T-cell (primary cell): ENCODE data around the gene CLIP1. TPM values are rescaled to one million over a fixed set of nuclear protein-coding genes. Genes with fewer than 3 reads are reported as not detected.

Experiments used
- ATAC-seq, 4 experiments: fragments of 200-7000 bp in 3 of 4; fragments of 150-1000 bp in 1 of 4; cut with Tn5 transposase; replicated peaks in 1 of 4; 1 replicate in 3 of 4; 2 replicates in 1 of 4; pipeline ENCODE4 v1.10.0; 2021; ENCODE audit warnings: moderate library complexity in 3 of 4, mild to moderate bottlenecking in 2 of 4, moderate number of reproducible peaks in 1 of 4
- CTCF ChIA-PET, 2 donors: fragments of 300-600 bp; sonication (Branson Sonifier 250); formaldehyde crosslinking; loops; one replicate each; lab custom pipeline; 2022; ENCODE audit warnings: antibody characterized with exemption in 2 of 2; lab: Charles Lee
- POLR2A ChIA-PET, 2 donors: fragments of 300-600 bp; sonication (Branson Sonifier 250); formaldehyde crosslinking; loops; one replicate each; lab custom pipeline; 2022; ENCODE audit warnings: antibody characterized with exemption in 2 of 2; lab: Charles Lee
- DNase-seq, 35 experiments: peaks; one replicate each; pipeline versions ENCODE4 v3.0.0 to v3.0.0-alpha.2; 2013 to 2023
- H3K27ac ChIP-seq: one replicate; pipeline ENCODE4 v1.5.1; 2013; ENCODE audit warnings: low read length
- H3K27me3 ChIP-seq, 2 experiments: replicated peaks in 1 of 2; 1 replicate in 1 of 2; 2 replicates in 1 of 2; pipeline versions ENCODE4 v1.6.1 to v1.7.0; 2013; ENCODE audit warnings: low read length in 1 of 2, mixed read lengths in 1 of 2; ENCODE audit not compliant: control insufficient read depth in 2 of 2, insufficient read depth in 2 of 2; ENCODE audit errors: extremely low read depth in 1 of 2
- H3K36me3 ChIP-seq, 2 donors: 1 replicate in 1 of 2; 2 replicates in 1 of 2; pipeline versions ENCODE4 v1.6.1 to v1.7.0; 2013; ENCODE audit warnings: low read length in 1 of 2; ENCODE audit not compliant: control insufficient read depth in 2 of 2, insufficient read depth in 1 of 2; ENCODE audit errors: extremely low read depth in 1 of 2
- H3K4me1 ChIP-seq, 2 experiments: 1 replicate in 1 of 2; 2 replicates in 1 of 2; pipeline versions ENCODE4 v1.6.1 to v1.7.0; 2013; ENCODE audit warnings: low read length in 2 of 2, mixed read lengths in 1 of 2; ENCODE audit not compliant: insufficient read depth in 2 of 2, control insufficient read depth in 1 of 2; ENCODE audit errors: extremely low read depth in 1 of 2
- H3K4me3 ChIP-seq, 2 donors: 1 replicate in 1 of 2; 2 replicates in 1 of 2; pipeline versions ENCODE4 v1.5.1 to v1.7.0; 2013; ENCODE audit warnings: mild to moderate bottlenecking in 2 of 2, low read length in 1 of 2, moderate library complexity in 1 of 2; ENCODE audit not compliant: control insufficient read depth in 1 of 2; ENCODE audit errors: extremely low read depth in 1 of 2
- H3K9me3 ChIP-seq: 2 replicates; pipeline ENCODE4 v1.7.0; 2013
- H3K27ac Mint-ChIP-seq, 2 donors: one replicate each; pipeline ENCODE4 v1.8.0; 2020 to 2021; ENCODE audit warnings: mild to moderate bottlenecking in 2 of 2, mixed read lengths in 2 of 2
- H3K27me3 Mint-ChIP-seq, 2 donors: one replicate each; pipeline ENCODE4 v1.8.0; 2021 to 2022; ENCODE audit warnings: mixed read lengths in 2 of 2
- H3K36me3 Mint-ChIP-seq: one replicate; pipeline ENCODE4 v1.8.0; 2021; ENCODE audit warnings: mixed read lengths
- H3K4me1 Mint-ChIP-seq, 3 donors: one replicate each; pipeline ENCODE4 v1.8.0; 2020 to 2022; ENCODE audit warnings: mixed read lengths in 3 of 3, mild to moderate bottlenecking in 1 of 3
- H3K4me3 Mint-ChIP-seq, 3 donors: one replicate each; pipeline ENCODE4 v1.8.0; 2020 to 2022; ENCODE audit warnings: mild to moderate bottlenecking in 3 of 3, mixed read lengths in 3 of 3, moderate library complexity in 3 of 3
- H3K9me3 Mint-ChIP-seq, 3 donors: one replicate each; pipeline ENCODE4 v1.8.0; 2020 to 2022; ENCODE audit warnings: mixed read lengths in 3 of 3
- WGBS: methylation state at CpG from one replicate; pipeline ENCODE4 v1.1.5; 2013; ENCODE audit warnings: missing lambda C conversion rate; ENCODE audit not compliant: insufficient coverage; 5-methylcytosine and 5-hydroxymethylcytosine counted together
- total RNA-seq, 35 experiments: library from RNA in 6 of 35; stranded (reverse) in 6 of 35; fragments of 120-200 nt in 1 of 35; gene quantifications; one replicate each; pipeline versions ENCODE4 v1.2.1 to v1.2.4 and lab custom pipeline; 2013 to 2026

CLIP1 gene
- total RNA-seq, 5 donors from 2014 or later (not counting 1 experiment from before 2014, with no cell fraction given) = 47.2 to 69.5 (median 59.4) TPM

GRCh38 chr12:122282061-122282460 lies 140.4 kb downstream of the CLIP1 start:
- Mint-ChIP-seq H3K9me3 (no peaks in the 10 kb centered on the region), H3K36me3 (peaks cover 27% of the 10 kb centered on the region), H3K27me3 (no peaks in the 10 kb centered on the region), H3K4me1 (no peaks in the 10 kb centered on the region), H3K27ac (no peak overlapping the region), H3K4me3 (no peak overlapping the region)
- ChIA-PET POLR2A (no interaction called here), CTCF (interaction anchor here in 1 of 2 donors (0.7 kb wide), 1 partner anchor 15 kb away, joined by 3 read pairs; no protein-coding TSS in a partner anchor)
- no peak for ATAC-seq
- no peaks in the 10 kb centered on the region for H3K4me1 ChIP-seq
- no peak for DNase-seq
- no peak overlapping the region for H3K27ac ChIP-seq
- no peak overlapping the region for H3K4me3 ChIP-seq
- H3K9me3 ChIP-seq = no peaks in the 10 kb centered on the region
- H3K27me3 ChIP-seq = no peaks in the 10 kb centered on the region
- H3K36me3 ChIP-seq = peaks cover 11 to 24% of the 10 kb centered on the region in 2 donors
- WGBS = no CpG with 5 or more reads among the region's 4 CpGs

GRCh38 chr12:122276242-122276641 lies 146.2 kb downstream of the CLIP1 start:
- WGBS = 100% methylated on average over 1 of the region's 7 CpGs
- no peaks in the 10 kb centered on the region for H3K4me1 Mint-ChIP-seq
- peaks cover 3 to 38% of the 10 kb centered on the region in 2 donors for H3K36me3 ChIP-seq
- H3K4me3 ChIP-seq = no peak overlapping the region
- H3K36me3 Mint-ChIP-seq = peaks cover 39% of the 10 kb centered on the region
- ChIA-PET CTCF (no interaction called here), POLR2A (no interaction called here)
- H3K27me3 Mint-ChIP-seq = no peaks in the 10 kb centered on the region
- no peaks in the 10 kb centered on the region for H3K27me3 ChIP-seq
- no peaks in the 10 kb centered on the region for H3K9me3 ChIP-seq
- H3K4me1 ChIP-seq = no peaks in the 10 kb centered on the region
- ATAC-seq (no peak), DNase-seq (no peak)
- H3K27ac Mint-ChIP-seq = no peak overlapping the region
- no peak overlapping the region for H3K27ac ChIP-seq
- no peaks in the 10 kb centered on the region for H3K9me3 Mint-ChIP-seq
- H3K4me3 Mint-ChIP-seq = no peak overlapping the region

- Mint-ChIP-seq H3K4me1 (no peaks in the 10 kb centered on the region), H3K27ac (no peak overlapping the region), H3K9me3 (no peaks in the 10 kb centered on the region), H3K36me3 (peaks cover 39% of the 10 kb centered on the region), H3K4me3 (no peak overlapping the region), H3K27me3 (no peaks in the 10 kb centered on the region)
- ChIA-PET CTCF (no interaction called here), POLR2A (no interaction called here)
- Histone ChIP-seq H3K27ac (no peak overlapping the region), H3K4me1 (no peaks in the 10 kb centered on the region), H3K27me3 (no peaks in the 10 kb centered on the region), H3K9me3 (no peaks in the 10 kb centered on the region), H3K4me3 (no peak overlapping the region), H3K36me3 (peaks cover 3 to 35% of the 10 kb centered on the region in 2 donors)
- no peak for DNase-seq
- ATAC-seq = no peak
- WGBS = no CpG with 5 or more reads among the region's 8 CpGs
Observed at GRCh38 chr12:122275459-122275858, 147.0 kb downstream of the CLIP1 start.

- Histone ChIP-seq H3K27ac (peak within 1 kb of the TSS; percentile 94), H3K4me3 (peak within 1 kb of the TSS; percentile 85 to 99), H3K4me1 (peaks cover 4 to 22% of the 10 kb centered on the region in 2 experiments), H3K36me3 (peaks cover 10 to 24% of the 10 kb centered on the region in 2 donors), H3K27me3 (no peaks in the 10 kb centered on the region), H3K9me3 (no peaks in the 10 kb centered on the region)
- H3K9me3 Mint-ChIP-seq = no peaks in the 10 kb centered on the region
- peaks cover 18 to 36% (median 33%) of the 10 kb centered on the region in 3 donors for H3K4me1 Mint-ChIP-seq
- H3K27me3 Mint-ChIP-seq = peaks cover 0 to 3% of the 10 kb centered on the region in 2 donors
- peak; percentile 81 to 87 (median 84) for ATAC-seq
- POLR2A ChIA-PET = interaction anchor here (0.6 to 1.5 kb wide), 15 partner anchors 21 to 973 kb away, joined by 3 to 18 read pairs (median 4); partner anchors contain the start of gene DIABLO (in 1 of the 2)
- H3K4me3 Mint-ChIP-seq = peak within 1 kb of the TSS; percentile 92 to 97 (median 95)
- H3K36me3 Mint-ChIP-seq = peaks cover 15% of the 10 kb centered on the region
- peak; percentile 81 to 96 (median 88) for DNase-seq
- peak within 1 kb of the TSS; percentile 99 for H3K27ac Mint-ChIP-seq
- CTCF ChIA-PET = interaction anchor here (0.6 to 2.2 kb wide), 13 partner anchors 20 to 1357 kb away, joined by 3 to 30 read pairs (median 3); partner anchors contain the start of genes DIABLO (in 1 of the 2), RHOF (in 1 of the 2) and ZCCHC8 (in 1 of the 2)
- under 1% methylated on average over 47 of the region's 56 CpGs for WGBS
Observed at GRCh38 chr12:122266230-122266901, 156.1 kb downstream of the CLIP1 start, which contains the start of gene VPS33A. TSS of gene VPS33A (minus strand) at chr12:122266494. CDS start at chr12:122266408, 86 bp downstream.

GRCh38 chr12:122265886-122266229 lies 156.6 kb downstream of the CLIP1 start:
- Mint-ChIP-seq H3K4me1 (peaks cover 18 to 41% (median 35%) of the 10 kb centered on the region in 3 donors), H3K36me3 (peaks cover 20% of the 10 kb centered on the region), H3K9me3 (no peaks in the 10 kb centered on the region), H3K4me3 (peak overlapping the region; percentile 92 to 97 (median 95)), H3K27ac (peak overlapping the region; percentile 99), H3K27me3 (peaks cover 0 to 3% of the 10 kb centered on the region in 2 donors)
- Histone ChIP-seq H3K4me1 (peaks cover 4 to 22% of the 10 kb centered on the region in 2 experiments), H3K4me3 (peak overlapping the region; percentile 85 to 99), H3K9me3 (no peaks in the 10 kb centered on the region), H3K27me3 (no peaks in the 10 kb centered on the region), H3K27ac (peak overlapping the region; percentile 94), H3K36me3 (peaks cover 10 to 29% of the 10 kb centered on the region in 2 donors)
- CTCF ChIA-PET = interaction anchor here in 1 of 2 donors (1.1 to 2.2 kb wide), 3 partner anchors 21 to 472 kb away, joined by 3 to 30 read pairs (median 28); partner anchors contain the start of genes DIABLO and RHOF
- ATAC-seq = peak; percentile 51 to 68 (median 66)
- DNase-seq = peak in 20 of 35 experiments; percentile 11 to 65 (median 44)
- WGBS = under 1% methylated on average over 16 of the region's 17 CpGs
- POLR2A ChIA-PET = interaction anchor here in 1 of 2 donors (1.2 kb wide), 1 partner anchor 21 kb away, joined by 3 read pairs; no protein-coding TSS in a partner anchor

- peak; percentile 12 to 37 (median 24) for ATAC-seq
- Mint-ChIP-seq H3K36me3 (peaks cover 22% of the 10 kb centered on the region), H3K4me1 (peaks cover 18 to 43% (median 35%) of the 10 kb centered on the region in 3 donors), H3K27me3 (peaks cover 0 to 3% of the 10 kb centered on the region in 2 donors), H3K27ac (peak overlapping the region; percentile 99), H3K4me3 (peak overlapping the region; percentile 92 to 97 (median 95)), H3K9me3 (no peaks in the 10 kb centered on the region)
- WGBS = no CpG with 5 or more reads among the region's 1 CpG
- H3K9me3 ChIP-seq = no peaks in the 10 kb centered on the region
- no peaks in the 10 kb centered on the region for H3K27me3 ChIP-seq
- H3K36me3 ChIP-seq = peaks cover 10 to 31% of the 10 kb centered on the region in 2 donors
- H3K27ac ChIP-seq = peak overlapping the region; percentile 94
- ChIA-PET POLR2A (interaction anchor here in 1 of 2 donors (1.2 kb wide), 1 partner anchor 20 kb away, joined by 3 read pairs; no protein-coding TSS in a partner anchor), CTCF (interaction anchor here in 1 of 2 donors (2.2 kb wide), 1 partner anchor 39 kb away, joined by 28 read pairs; the partner anchor contains the start of gene DIABLO)
- peak in 16 of 35 experiments; percentile 3 to 56 (median 16) for DNase-seq
- peak overlapping the region; percentile 85 to 99 for H3K4me3 ChIP-seq
- peaks cover 4 to 22% of the 10 kb centered on the region in 2 experiments for H3K4me1 ChIP-seq
Observed at GRCh38 chr12:122265476-122265875, 157.0 kb downstream of the CLIP1 start.
